Trophoblast cell (in vitro differentiated cells and primary cell): ENCODE data around the gene GNPDA1.

Experiments used
- DNase-seq, 2 donors: peaks; one replicate each; pipeline ENCODE4 v3.0.0-alpha.2; 2016
- H2AFZ ChIP-seq: 2 replicates; pipeline ENCODE4 v1.6.1; 2013; ENCODE audit warnings: low read length, moderate library complexity, mild to moderate bottlenecking; ENCODE audit not compliant: insufficient read depth, poor library complexity
- H2AK5ac ChIP-seq: 2 replicates; pipeline ENCODE4 v1.6.1; 2013; ENCODE audit warnings: mild to moderate bottlenecking, low read length
- H2BK120ac ChIP-seq: 2 replicates; pipeline ENCODE4 v1.6.1; 2013; ENCODE audit warnings: low read length, mild to moderate bottlenecking, moderate library complexity; ENCODE audit not compliant: insufficient read depth, poor library complexity
- H2BK12ac ChIP-seq: 2 replicates; pipeline ENCODE4 v1.6.1; 2013; ENCODE audit warnings: mild to moderate bottlenecking, low read length, moderate library complexity
- H2BK5ac ChIP-seq: 2 replicates; pipeline ENCODE4 v1.6.1; 2013; ENCODE audit warnings: low read length, low read depth, moderate library complexity, mild to moderate bottlenecking; ENCODE audit not compliant: poor library complexity
- H3K14ac ChIP-seq: 2 replicates; pipeline ENCODE4 v1.6.1; 2013; ENCODE audit warnings: mild to moderate bottlenecking, low read length
- H3K18ac ChIP-seq: 2 replicates; pipeline ENCODE4 v1.6.1; 2013; ENCODE audit warnings: mild to moderate bottlenecking, low read length
- H3K23ac ChIP-seq: 2 replicates; pipeline ENCODE4 v1.6.1; 2013; ENCODE audit warnings: low read length
- H3K27ac ChIP-seq: 2 replicates; pipeline ENCODE4 v1.5.1; 2013; ENCODE audit warnings: low read depth, mild to moderate bottlenecking, inconsistent platforms, low read length, moderate library complexity
- H3K27me3 ChIP-seq: 2 replicates; pipeline ENCODE4 v1.6.1; 2013; ENCODE audit warnings: inconsistent platforms, mild to moderate bottlenecking, low read length, moderate library complexity; ENCODE audit not compliant: insufficient read depth
- H3K36me3 ChIP-seq, 2 experiments: 1 replicate in 1 of 2; 2 replicates in 1 of 2; pipeline ENCODE4 v1.6.1; 2013; ENCODE audit warnings: low read length in 2 of 2, mild to moderate bottlenecking in 2 of 2, moderate library complexity in 1 of 2; ENCODE audit not compliant: insufficient read depth in 2 of 2, control insufficient read depth in 1 of 2
- H3K4ac ChIP-seq: 2 replicates; pipeline ENCODE4 v1.6.1; 2013; ENCODE audit warnings: low read depth, mild to moderate bottlenecking, low read length, moderate library complexity
- H3K4me1 ChIP-seq, 2 experiments: 1 replicate in 1 of 2; 2 replicates in 1 of 2; pipeline ENCODE4 v1.6.1; 2013; ENCODE audit warnings: low read length in 2 of 2, mild to moderate bottlenecking in 2 of 2, moderate library complexity in 1 of 2; ENCODE audit not compliant: insufficient read depth in 2 of 2, control insufficient read depth in 1 of 2
- H3K4me2 ChIP-seq: 2 replicates; pipeline ENCODE4 v1.6.1; 2013; ENCODE audit warnings: inconsistent platforms, mild to moderate bottlenecking, low read length, moderate library complexity
- H3K4me3 ChIP-seq: 2 replicates; pipeline ENCODE4 v1.5.1; 2013; ENCODE audit warnings: mild to moderate bottlenecking, low read depth, low read length, inconsistent platforms
- H3K79me1 ChIP-seq: one replicate; pipeline ENCODE4 v1.6.1; 2013; ENCODE audit warnings: low read length
- H3K79me2 ChIP-seq: 2 replicates; pipeline ENCODE4 v1.6.1; 2013; ENCODE audit warnings: low read length, mild to moderate bottlenecking; ENCODE audit not compliant: control insufficient read depth, insufficient read depth, poor library complexity
- H3K9ac ChIP-seq: 2 replicates; pipeline ENCODE4 v1.6.1; 2013; ENCODE audit warnings: mild to moderate bottlenecking, low read length
- H3K9me3 ChIP-seq: 2 replicates; pipeline ENCODE4 v1.6.1; 2013; ENCODE audit warnings: low read depth, mild to moderate bottlenecking, control low read depth, inconsistent platforms, low read length; ENCODE audit not compliant: insufficient read depth
- H4K12ac ChIP-seq: 2 replicates; pipeline ENCODE4 v1.6.1; 2013; ENCODE audit warnings: low read depth, mild to moderate bottlenecking, low read length, moderate library complexity
- H4K8ac ChIP-seq: 2 replicates; pipeline ENCODE4 v1.6.1; 2013; ENCODE audit warnings: low read depth, mild to moderate bottlenecking, low read length, moderate library complexity
- H4K91ac ChIP-seq: one replicate; pipeline ENCODE4 v1.6.1; 2013; ENCODE audit warnings: low read depth, mild to moderate bottlenecking, low read length, moderate library complexity
- WGBS: extraction: QIAGEN DNeasy Blood & Tissue Kit; methylation state at CpG from one replicate; pipeline ENCODE4 v1.1.7; 2013; ENCODE audit warnings: missing lambda C conversion rate; ENCODE audit not compliant: insufficient read length, insufficient coverage; ENCODE audit errors: extremely low coverage; 5-methylcytosine and 5-hydroxymethylcytosine counted together

Gene GNPDA1

DNA sequence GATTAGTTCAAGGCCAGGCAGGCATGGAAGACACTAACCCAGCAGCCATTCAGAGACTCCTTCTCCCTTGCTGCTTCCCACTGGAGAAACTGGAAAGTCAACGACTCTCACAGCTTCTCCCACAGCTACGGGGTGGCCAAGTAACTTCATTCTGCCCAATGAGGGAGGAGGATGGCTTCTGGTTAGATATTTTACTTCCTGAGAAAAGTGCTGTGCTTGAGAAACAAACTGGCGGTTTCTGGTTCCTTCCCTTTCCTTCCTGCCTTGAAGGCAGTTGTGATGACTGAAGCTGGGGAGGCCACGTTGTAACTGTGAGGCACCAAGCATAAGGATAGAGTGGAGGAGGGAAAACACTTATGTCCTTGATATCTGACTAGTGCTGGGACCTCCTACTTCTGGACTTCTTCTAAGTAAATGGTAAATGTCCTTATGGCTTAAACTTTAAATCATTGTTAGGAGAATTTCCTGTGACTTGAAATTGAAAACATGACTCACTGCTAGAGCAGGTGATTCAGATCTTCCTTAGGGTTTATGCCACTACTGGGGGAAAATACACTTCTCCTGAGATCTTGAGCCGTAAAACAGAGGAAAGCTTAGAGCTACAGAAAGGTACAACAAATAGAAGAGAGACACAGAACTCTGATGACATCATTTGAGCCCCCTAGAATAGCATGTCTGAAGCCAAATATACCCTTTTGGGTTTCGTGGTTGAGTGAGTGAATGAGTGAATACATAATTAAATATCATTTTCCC, 3.1 kb upstream of the GNPDA1 start:
- WGBS, result no CpG with 5 or more reads among the region's 6 CpGs

DNA sequence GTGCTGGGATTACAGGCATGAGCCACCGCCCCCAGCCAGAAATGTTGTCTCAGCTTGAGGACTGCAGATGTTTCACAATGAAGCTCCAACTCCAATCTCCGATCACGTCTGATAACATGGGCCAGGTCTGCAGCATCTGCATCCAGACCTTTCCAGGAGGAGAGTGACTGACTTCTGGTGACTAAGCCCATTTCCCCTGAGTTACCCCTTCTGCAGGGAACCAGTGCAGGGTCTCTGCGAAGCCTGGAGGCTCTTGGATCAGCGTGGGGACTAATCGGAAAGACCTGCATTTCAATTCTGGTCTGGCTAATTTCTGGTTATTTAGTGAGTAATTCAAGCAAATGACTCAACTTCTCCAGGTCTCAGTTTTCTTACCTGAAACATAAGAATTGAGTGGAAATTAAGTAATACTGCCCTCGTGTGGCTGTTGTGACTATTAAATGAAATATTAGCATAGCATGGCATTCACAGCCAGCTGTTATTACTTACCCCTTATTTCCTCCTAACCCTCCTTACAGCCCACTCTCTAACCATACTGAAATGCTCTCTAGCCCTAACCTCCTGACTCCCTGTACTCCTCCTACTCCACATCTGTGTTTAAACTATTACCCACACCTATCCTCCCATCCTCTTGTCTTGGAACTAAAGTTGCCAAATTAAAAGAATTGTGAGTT, 2.2 kb upstream of the GNPDA1 start:
- H3K4me2 ChIP-seq, result no peak overlapping the region
- no peak overlapping the region for H3K4ac ChIP-seq
- no peak overlapping the region for H2BK5ac ChIP-seq
- no peaks in the 10 kb centered on the region for H3K27me3 ChIP-seq
- no peak overlapping the region for H4K8ac ChIP-seq
- H3K4me1 ChIP-seq, result peaks cover 3 to 8% of the 10 kb centered on the region in 2 experiments
- H2BK12ac ChIP-seq, result no peak overlapping the region
- no CpG with 5 or more reads among the region's 7 CpGs for WGBS
- peaks cover 3% of the 10 kb centered on the region for H3K79me2 ChIP-seq
- no peak overlapping the region for H4K12ac ChIP-seq
- no peaks in the 10 kb centered on the region for H3K9me3 ChIP-seq
- no peak overlapping the region for H3K23ac ChIP-seq
- H2AFZ ChIP-seq, result no peak overlapping the region
- no peak overlapping the region for H3K14ac ChIP-seq
- peak; percentile 88 to 97 for DNase-seq
- H4K91ac ChIP-seq, result no peak overlapping the region
- H3K36me3 ChIP-seq, result peaks cover 0 to 3% of the 10 kb centered on the region in 2 experiments
- no peak overlapping the region for H3K4me3 ChIP-seq
- H3K18ac ChIP-seq, result no peak overlapping the region
- H3K27ac ChIP-seq, result no peak overlapping the region
- H3K79me1 ChIP-seq, result peaks cover 8% of the 10 kb centered on the region
- H3K9ac ChIP-seq, result no peak overlapping the region
- H2BK120ac ChIP-seq, result no peak overlapping the region
- H2AK5ac ChIP-seq, result no peak overlapping the region

More for the DNA sequence above, 3.1 kb upstream of the GNPDA1 start:
- no peak overlapping the region for H3K9ac ChIP-seq
- H3K79me1 ChIP-seq, result peaks cover 8% of the 10 kb centered on the region
- no peak overlapping the region for H3K4ac ChIP-seq
- no peak overlapping the region for H3K27ac ChIP-seq
- H3K14ac ChIP-seq, result no peak overlapping the region
- DNase-seq, result peak in 1 of 2 donors; percentile 34
- no peaks in the 10 kb centered on the region for H3K9me3 ChIP-seq
- H2BK120ac ChIP-seq, result no peak overlapping the region
- H3K4me2 ChIP-seq, result no peak overlapping the region
- H4K12ac ChIP-seq, result no peak overlapping the region
- H3K27me3 ChIP-seq, result no peaks in the 10 kb centered on the region
- H2AFZ ChIP-seq, result no peak overlapping the region
- H3K79me2 ChIP-seq, result peaks cover 3% of the 10 kb centered on the region
- H2AK5ac ChIP-seq, result no peak overlapping the region
- H3K36me3 ChIP-seq, result peaks cover 0 to 3% of the 10 kb centered on the region in 2 experiments
- no peak overlapping the region for H4K8ac ChIP-seq
- H4K91ac ChIP-seq, result no peak overlapping the region
- H2BK5ac ChIP-seq, result no peak overlapping the region
- no peak overlapping the region for H3K18ac ChIP-seq
- no peak overlapping the region for H3K23ac ChIP-seq
- no peak overlapping the region for H3K4me3 ChIP-seq
- H2BK12ac ChIP-seq, result no peak overlapping the region
- H3K4me1 ChIP-seq, result peaks cover 3 to 8% of the 10 kb centered on the region in 2 experiments

DNA sequence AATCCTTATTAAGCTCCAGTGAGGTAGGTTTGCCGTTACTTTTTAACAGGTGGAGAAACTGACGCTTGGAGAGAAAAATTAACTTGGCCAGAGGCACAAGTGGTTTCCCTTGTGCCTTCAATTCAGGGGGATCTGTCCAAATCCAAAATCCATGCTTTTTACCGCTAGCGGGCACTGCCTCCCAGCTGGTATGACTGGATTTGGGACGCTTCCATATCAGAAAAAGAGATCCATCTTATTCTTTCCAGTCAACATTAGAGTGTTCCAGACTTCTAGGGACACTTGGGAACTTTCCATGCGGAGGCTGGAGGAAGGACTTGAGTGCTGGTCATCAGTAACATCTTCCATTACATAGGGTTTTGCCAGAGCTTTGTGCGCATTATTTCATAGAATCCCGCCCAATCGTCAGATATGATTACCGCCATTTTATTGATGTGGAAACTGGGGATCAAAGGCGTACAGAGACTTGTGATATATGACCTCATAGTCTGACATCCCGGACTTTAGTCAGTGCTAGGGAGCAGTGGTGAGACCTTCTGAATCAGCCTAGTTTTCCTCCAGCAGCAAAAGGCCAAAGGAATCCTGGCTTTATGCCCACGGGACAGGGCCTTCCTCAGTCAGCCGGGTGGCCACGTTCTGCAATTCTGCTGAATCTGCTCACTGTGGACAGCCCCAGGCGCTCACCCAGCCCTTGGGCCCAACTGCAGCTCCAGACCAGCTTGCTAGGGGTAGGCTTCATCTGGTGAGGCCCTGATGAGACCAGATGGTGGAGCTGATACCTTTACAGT, 1.1 kb upstream of the GNPDA1 start:
- no CpG with 5 or more reads among the region's 16 CpGs for WGBS

DNA sequence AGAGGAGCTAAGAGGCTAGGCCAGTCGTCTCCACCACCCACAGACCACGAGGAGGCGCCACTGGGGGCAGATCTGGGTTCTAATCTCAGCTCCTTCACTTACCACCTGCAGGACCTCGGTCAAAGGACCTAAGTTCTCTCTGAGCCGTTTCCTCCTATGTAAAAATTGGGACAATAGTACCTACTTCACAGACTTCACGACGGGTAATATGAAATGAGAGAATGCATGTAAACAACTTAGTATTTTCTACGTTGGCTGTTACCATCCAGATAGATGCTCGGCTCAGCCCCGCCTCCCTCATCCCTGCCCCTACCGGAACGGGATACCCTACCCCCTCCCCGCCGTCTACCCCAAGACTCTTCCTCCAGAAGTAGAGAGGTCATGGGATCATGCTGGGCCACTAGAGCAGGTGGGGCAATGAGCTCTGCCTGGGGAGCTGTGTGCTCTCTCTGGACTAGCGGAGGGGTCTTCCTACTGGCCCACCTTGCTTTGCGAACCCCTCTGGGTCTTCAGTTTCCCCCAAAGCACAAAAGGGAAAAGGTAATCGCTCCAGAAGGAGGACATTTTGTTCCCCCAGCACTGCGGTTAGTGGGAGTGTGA, 541 bp downstream of the GNPDA1 start:
- H3K23ac ChIP-seq, result no peak overlapping the region
- peaks cover 3 to 8% of the 10 kb centered on the region in 2 experiments for H3K4me1 ChIP-seq
- peak overlapping the region; percentile 76 for H3K4me3 ChIP-seq
- peaks cover 8% of the 10 kb centered on the region for H3K79me1 ChIP-seq
- H2AFZ ChIP-seq, result peak overlapping the region; percentile 62
- H3K4me2 ChIP-seq, result peak overlapping the region; percentile 73
- peaks cover 3% of the 10 kb centered on the region for H3K79me2 ChIP-seq
- peak overlapping the region; percentile 57 for H3K9ac ChIP-seq
- no peaks in the 10 kb centered on the region for H3K27me3 ChIP-seq
- H2AK5ac ChIP-seq, result no peak overlapping the region
- WGBS, result no CpG with 5 or more reads among the region's 18 CpGs
- peak overlapping the region; percentile 40 for H4K91ac ChIP-seq
- H4K12ac ChIP-seq, result peak overlapping the region; percentile 75
- no peak overlapping the region for H3K27ac ChIP-seq
- DNase-seq, result peak; percentile 74 to 82
- H4K8ac ChIP-seq, result peak overlapping the region; percentile 76
- no peak overlapping the region for H2BK5ac ChIP-seq
- H3K36me3 ChIP-seq, result peaks cover 2 to 10% of the 10 kb centered on the region in 2 experiments
- no peak overlapping the region for H3K4ac ChIP-seq
- no peak overlapping the region for H2BK12ac ChIP-seq
- peak overlapping the region; percentile 25 for H3K14ac ChIP-seq
- no peaks in the 10 kb centered on the region for H3K9me3 ChIP-seq
- H3K18ac ChIP-seq, result peak overlapping the region; percentile 57
- H2BK120ac ChIP-seq, result no peak overlapping the region

More for the DNA sequence above, 1.1 kb upstream of the GNPDA1 start:
- Histone ChIP-seq H3K27ac (no peak overlapping the region), H3K4ac (no peak overlapping the region), H3K23ac (no peak overlapping the region), H4K8ac (no peak overlapping the region), H2BK5ac (no peak overlapping the region), H3K79me1 (peaks cover 8% of the 10 kb centered on the region), H3K4me1 (peaks cover 3 to 8% of the 10 kb centered on the region in 2 experiments), H2AK5ac (no peak overlapping the region), H3K79me2 (peaks cover 3% of the 10 kb centered on the region), H3K4me2 (no peak overlapping the region), H3K36me3 (peaks cover 0 to 3% of the 10 kb centered on the region in 2 experiments), H2AFZ (no peak overlapping the region), H3K14ac (peak overlapping the region; percentile 19), H4K91ac (no peak overlapping the region), H3K9me3 (no peaks in the 10 kb centered on the region), H3K4me3 (no peak overlapping the region), H2BK12ac (peak overlapping the region; percentile 43), H3K27me3 (no peaks in the 10 kb centered on the region), H2BK120ac (no peak overlapping the region), H3K18ac (no peak overlapping the region), H3K9ac (no peak overlapping the region), H4K12ac (peak overlapping the region; percentile 12)
- DNase-seq, result peak; percentile 97 to 98
